Endothelial cell (in vitro differentiated cells): ENCODE results near the gene TRIM17. TPM values are rescaled to one million over a fixed set of nuclear protein-coding genes. Genes with fewer than 3 reads are reported as not detected.

ENCODE experiments used
- DNase-seq: peaks from one replicate; pipeline ENCODE4 v3.0.0; 2021; ENCODE audit warnings: low spot score
- H3K27ac Mint-ChIP-seq: one replicate; pipeline ENCODE4 v1.8.0; 2021; ENCODE audit warnings: mixed read lengths, inconsistent platforms; ENCODE audit not compliant: unreplicated experiment
- H3K27me3 Mint-ChIP-seq: one replicate; pipeline ENCODE4 v1.8.0; 2021; ENCODE audit warnings: mild to moderate bottlenecking, moderate library complexity, mixed read lengths, inconsistent platforms; ENCODE audit not compliant: unreplicated experiment
- H3K36me3 Mint-ChIP-seq: one replicate; pipeline ENCODE4 v1.8.0; 2021; ENCODE audit warnings: mild to moderate bottlenecking, low read depth, mixed read lengths, inconsistent platforms; ENCODE audit not compliant: unreplicated experiment
- H3K4me1 Mint-ChIP-seq: one replicate; pipeline ENCODE4 v1.8.0; 2021; ENCODE audit warnings: mild to moderate bottlenecking, mixed read lengths, inconsistent platforms; ENCODE audit not compliant: unreplicated experiment
- H3K4me3 Mint-ChIP-seq: one replicate; pipeline ENCODE4 v1.8.0; 2021; ENCODE audit warnings: mild to moderate bottlenecking, mixed read lengths, inconsistent platforms; ENCODE audit not compliant: unreplicated experiment
- H3K9me3 Mint-ChIP-seq: one replicate; pipeline ENCODE4 v1.8.0; 2021; ENCODE audit warnings: mixed read lengths, inconsistent platforms; ENCODE audit not compliant: unreplicated experiment
- CTCF ChIP-seq: fragments of 200-600 bp; sonication (generic); IDR thresholded peaks from one replicate; pipeline ENCODE4 v1.5.0; 2021; ENCODE audit warnings: antibody characterized with exemption; ENCODE audit not compliant: unreplicated experiment
- total RNA-seq: library from RNA; stranded (reverse); fragmentation: NEBNext Ultra II Directional; extraction: Animal tissue kit (Norgen Biotek cat#: 25700); gene quantifications from one replicate; pipeline ENCODE4 v1.2.1, GENCODE V29; 2021; ENCODE audit not compliant: unreplicated experiment

Gene TRIM17
- total RNA-seq, 1 donor from 2014 or later: 2.3 TPM

- no peaks in the 10 kb centered on the region for H3K9me3 Mint-ChIP-seq
- no peak overlapping the region for H3K27ac Mint-ChIP-seq
- DNase-seq: no peak
- H3K4me1 Mint-ChIP-seq: no peaks in the 10 kb centered on the region
- peaks cover 3% of the 10 kb centered on the region for H3K27me3 Mint-ChIP-seq
- H3K4me3 Mint-ChIP-seq: no peak overlapping the region
- H3K36me3 Mint-ChIP-seq: peaks cover 4% of the 10 kb centered on the region
- no peak for TF ChIP-seq CTCF
Measured at GRCh38 chr1:228390649-228391048, 26.0 kb downstream of the TRIM17 start.

- Mint-ChIP-seq H3K27me3 (no peaks in the 10 kb centered on the region), H3K4me1 (no peaks in the 10 kb centered on the region), H3K36me3 (peaks cover 3% of the 10 kb centered on the region), H3K4me3 (no peak overlapping the region), H3K9me3 (no peaks in the 10 kb centered on the region), H3K27ac (no peak overlapping the region)
- DNase-seq: no peak
- no peak for TF ChIP-seq CTCF
Measured at GRCh38 chr1:228387321-228387720, 29.3 kb downstream of the TRIM17 start.

GRCh38 chr1:228385232-228385631, 31.4 kb downstream of the TRIM17 start:
- Mint-ChIP-seq H3K4me3 (no peak overlapping the region), H3K27ac (no peak overlapping the region), H3K4me1 (no peaks in the 10 kb centered on the region), H3K36me3 (no peaks in the 10 kb centered on the region), H3K9me3 (no peaks in the 10 kb centered on the region), H3K27me3 (peaks cover under 1% of the 10 kb centered on the region)
- TF ChIP-seq CTCF: no peak
- DNase-seq: no peak

- no peak for TF ChIP-seq CTCF
- peaks cover 7% of the 10 kb centered on the region for H3K27me3 Mint-ChIP-seq
- peaks cover 3% of the 10 kb centered on the region for H3K4me1 Mint-ChIP-seq
- H3K4me3 Mint-ChIP-seq: no peak overlapping the region
- no peak overlapping the region for H3K27ac Mint-ChIP-seq
- no peaks in the 10 kb centered on the region for H3K9me3 Mint-ChIP-seq
- DNase-seq: no peak
- H3K36me3 Mint-ChIP-seq: no peaks in the 10 kb centered on the region
Measured at GRCh38 chr1:228383773-228384172, 32.9 kb downstream of the TRIM17 start.

- no peaks in the 10 kb centered on the region for H3K9me3 Mint-ChIP-seq
- peaks cover 3% of the 10 kb centered on the region for H3K4me1 Mint-ChIP-seq
- H3K27me3 Mint-ChIP-seq: peaks cover 10% of the 10 kb centered on the region
- no peaks in the 10 kb centered on the region for H3K36me3 Mint-ChIP-seq
- DNase-seq: no peak
- H3K27ac Mint-ChIP-seq: no peak overlapping the region
- H3K4me3 Mint-ChIP-seq: no peak overlapping the region
- no peak for TF ChIP-seq CTCF
Measured at GRCh38 chr1:228381356-228381755, 35.3 kb downstream of the TRIM17 start.
